Pancreas (tissue), 10 donors: ENCODE results near the gene WDR27. TPM values are rescaled to one million over a fixed set of nuclear protein-coding genes. Genes with fewer than 3 reads are reported as not detected.
"Not testable (repeated sequence)": the region's sequence is repeated elsewhere in the genome, so short reads cannot be mapped to it uniquely, and the experiment has no call there.

Experiments used
- ATAC-seq, 4 donors: fragments of 200-7000 bp; cut with Tn5 transposase; one replicate each; pipeline versions ENCODE4 v1.8.0 to v1.9.1; 2020; ENCODE audit warnings: mild to moderate bottlenecking in 4 of 4, moderate library complexity in 4 of 4
- DNase-seq, 6 donors: peaks; one replicate each; pipeline ENCODE4 v3.0.0-alpha.2; 2020
- FAIRE-seq: peaks from 2 replicates; lab custom pipeline; 2012; peaks lifted over from hg19 to GRCh38; lab: Jason Lieb, UNC
- H3K27ac ChIP-seq, 4 donors: fragments of 200-600 bp; sonication (generic); 1 replicate in 3 of 4; 2 replicates in 1 of 4; pipeline versions ENCODE4 v1.5.0 to v1.8.0; 2020
- H3K27me3 ChIP-seq, 4 donors: fragments of 200-600 bp; one replicate each; pipeline ENCODE4 v1.8.0; 2021
- H3K36me3 ChIP-seq, 3 donors: fragments of 200-600 bp; sonication (generic) in 1 of 3; one replicate each; pipeline versions ENCODE4 v1.5.0 to v1.8.0; 2020 to 2021
- H3K4me1 ChIP-seq, 3 donors: fragments of 200-600 bp; one replicate each; pipeline ENCODE4 v1.8.0; 2021
- H3K4me3 ChIP-seq, 4 donors: fragments of 200-600 bp; sonication (generic) in 2 of 4; one replicate each; pipeline versions ENCODE4 v1.5.0 to v1.8.0; 2020 to 2021
- H3K9me3 ChIP-seq, 4 donors: fragments of 200-600 bp; one replicate each; pipeline ENCODE4 v1.8.0; 2021
- CTCF ChIP-seq, 4 donors: fragments of 200-600 bp; sonication (generic) in 3 of 4; IDR thresholded peaks; one replicate each; pipeline versions ENCODE4 v1.5.0 to v1.8.0; 2021; ENCODE audit warnings: antibody characterized with exemption in 4 of 4
- WGBS, 2 donors: extraction: QIAGEN DNeasy Blood & Tissue Kit; methylation state at CpG; one replicate each; pipeline ENCODE4 v1.1.7; 2013; 5-methylcytosine and 5-hydroxymethylcytosine counted together
- intact Hi-C, 3 donors: fragments of 100-400 bp; cut with DNase I; formaldehyde crosslinking; loops; one replicate each; pipeline versions ENCODE4 v1.11.1 to v1.14.2; 2022
- polyA plus RNA-seq, 2 donors: library from polyadenylated mRNA; stranded (reverse); fragments of 200-250 nt; gene quantifications; one replicate each; pipeline ENCODE4 v1.2.3, GENCODE V29; 2013
- total RNA-seq, 6 donors: library from RNA; stranded (reverse); fragmentation: NEBNext Ultra II Directional in 4 of 6; extraction: Animal tissue kit (Norgen Biotek cat#: 25700) in 4 of 6; gene quantifications; one replicate each; pipeline versions ENCODE4 v1.2.1 to v1.2.4, GENCODE V29; 2021 to 2023
- donor health status: healthy with polysubstance abuse.
- donor health status: DM: no; HTN: no; CAD: no; lungs with moderate emphysema.
- donor health status: DM: no; HTN: no; CAD: no.
- donor health status: control.
- donor health status: control.
- donor health status: Bipolar disorder and iron deficiency.
- donor health status: DM: yes; HTN: yes; CAD: no.
- donor health status: DM: no; HTN: no; CAD: no.
- donor health status: DM: no; HTN: no; CAD: no.
- donor health status: DM: yes; HTN: yes; CAD: no.

The WDR27 gene
- total and polyA plus RNA-seq, 8 donors: 9.6 to 43.1 (median 16.4) TPM

- no peaks in the 10 kb centered on the region for H3K27me3 ChIP-seq
Observed at GRCh38 chr6:169474362-169474761, 227.5 kb downstream of the WDR27 start.

GRCh38 chr6:169473663-169474062 lies 228.2 kb downstream of the WDR27 start:
- H3K27ac ChIP-seq: no peak overlapping the region
- no peaks in the 10 kb centered on the region for H3K4me1 ChIP-seq
- intact Hi-C loops: no loop called here
- ATAC-seq: no peak
- DNase-seq: no peak
- H3K9me3 ChIP-seq: no peaks in the 10 kb centered on the region
- H3K4me3 ChIP-seq: no peak overlapping the region
- no peak for FAIRE-seq
- TF ChIP-seq CTCF (IDR thresholded peaks at IDR 0.05): no peak
- H3K36me3 ChIP-seq: no peaks in the 10 kb centered on the region
- 88 to 90% methylated on average over 1 of the region's 1 CpG for WGBS, 2 donors
- no peaks in the 10 kb centered on the region for H3K27me3 ChIP-seq

More at GRCh38 chr6:169474362-169474761, 227.5 kb downstream of the WDR27 start:
- FAIRE-seq: no peak
- Histone ChIP-seq H3K36me3 (no peaks in the 10 kb centered on the region), H3K4me3 (no peak overlapping the region), H3K27ac (no peak overlapping the region), H3K4me1 (no peaks in the 10 kb centered on the region), H3K9me3 (no peaks in the 10 kb centered on the region)
- 95 to 98% methylated on average over 1 of the region's 1 CpG for WGBS, 2 donors
- ATAC-seq: no peak
- no peak for DNase-seq
- intact Hi-C loops: no loop called here
- TF ChIP-seq CTCF (IDR thresholded peaks at IDR 0.05): no peak

- Histone ChIP-seq H3K9me3 (no peaks in the 10 kb centered on the region), H3K27ac (no peak overlapping the region), H3K4me1 (no peaks in the 10 kb centered on the region), H3K27me3 (no peaks in the 10 kb centered on the region), H3K4me3 (no peak overlapping the region), H3K36me3 (no peaks in the 10 kb centered on the region)
- ATAC-seq: no peak
- TF ChIP-seq CTCF (IDR thresholded peaks at IDR 0.05): no peak
- no peak for DNase-seq
- intact Hi-C loops: no loop called here
- 80 to 89% methylated on average over 3 of the region's 3 CpGs for WGBS, 2 donors
- no peak for FAIRE-seq
Observed at GRCh38 chr6:169472786-169473416, 228.9 kb downstream of the WDR27 start.

GRCh38 chr6:169470790-169471189 lies 231.0 kb downstream of the WDR27 start:
- no peaks in the 10 kb centered on the region for H3K9me3 ChIP-seq
- TF ChIP-seq CTCF (IDR thresholded peaks at IDR 0.05): no peak
- DNase-seq (no peak), ATAC-seq (no peak), FAIRE-seq (no peak)
- whole genome bisulfite sequencing, 2 donors: 94 to 95% methylated on average over 2 of the region's 2 CpGs
- no peak overlapping the region for H3K27ac ChIP-seq
- no peak overlapping the region for H3K4me3 ChIP-seq
- no peaks in the 10 kb centered on the region for H3K27me3 ChIP-seq
- H3K4me1 ChIP-seq: no peaks in the 10 kb centered on the region
- no peaks in the 10 kb centered on the region for H3K36me3 ChIP-seq
- intact Hi-C loops: no loop called here

GRCh38 chr6:169469028-169469427 lies 232.8 kb downstream of the WDR27 start:
- no peak overlapping the region for H3K4me3 ChIP-seq
- DNase-seq: no peak
- FAIRE-seq: no peak
- no peak for TF ChIP-seq CTCF (IDR thresholded peaks at IDR 0.05)
- no peak for ATAC-seq
- no peaks in the 10 kb centered on the region for H3K9me3 ChIP-seq
- intact Hi-C loops: no loop called here
- H3K27me3 ChIP-seq: no peaks in the 10 kb centered on the region
- H3K36me3 ChIP-seq: no peaks in the 10 kb centered on the region
- 63% methylated on average over 1 of the region's 1 CpG for WGBS, 2 donors
- no peaks in the 10 kb centered on the region for H3K4me1 ChIP-seq
- no peak overlapping the region for H3K27ac ChIP-seq

- ATAC-seq, H3K27me3 ChIP-seq, H3K4me1 ChIP-seq, intact Hi-C loops, H3K4me3 ChIP-seq, H3K9me3 ChIP-seq, H3K36me3 ChIP-seq, DNase-seq, FAIRE-seq, H3K27ac ChIP-seq: not testable (repeated sequence)
- WGBS, 2 donors: 74 to 78% methylated on average over 4 of the region's 4 CpGs
Observed at GRCh38 chr6:169467755-169468154, 234.1 kb downstream of the WDR27 start.

- FAIRE-seq, H3K27me3 ChIP-seq, H3K4me3 ChIP-seq, DNase-seq, H3K36me3 ChIP-seq, H3K9me3 ChIP-seq, H3K27ac ChIP-seq, ATAC-seq, H3K4me1 ChIP-seq, intact Hi-C loops: not testable (repeated sequence)
- 77 to 82% methylated on average over 2 of the region's 2 CpGs for WGBS, 2 donors
Observed at GRCh38 chr6:169466256-169466655, 235.6 kb downstream of the WDR27 start.
